Spleen (tissue), 11 donors: ENCODE results near the gene RAB29. TPM values are rescaled to one million over a fixed set of nuclear protein-coding genes. Genes with fewer than 3 reads are reported as not detected.

ENCODE experiments used
- DNase-seq: peaks from one replicate; pipeline ENCODE4 v3.0.0-alpha.2; 2020
- H3K27ac ChIP-seq, 8 donors: fragments of 200-600 bp; sonication (generic) in 7 of 8; 1 replicate in 4 of 8; 2 replicates in 4 of 8; pipeline versions ENCODE4 v1.5.0 to v1.8.0; 2016 to 2021; ENCODE audit warnings: inconsistent platforms in 4 of 8, mild to moderate bottlenecking in 4 of 8, moderate library complexity in 1 of 8
- H3K27me3 ChIP-seq, 7 donors: fragments of 200-600 bp; sonication (generic) in 6 of 7; replicated peaks in 1 of 7; 1 replicate in 4 of 7; 2 replicates in 3 of 7; pipeline versions ENCODE4 v1.5.0 to v1.8.0; 2016 to 2021; ENCODE audit warnings: inconsistent platforms in 3 of 7, mild to moderate bottlenecking in 1 of 7
- H3K36me3 ChIP-seq, 6 donors: fragments of 200-600 bp; sonication (generic) in 5 of 6; 1 replicate in 4 of 6; 2 replicates in 2 of 6; pipeline versions ENCODE4 v1.5.0 to v1.8.0; 2016 to 2021; ENCODE audit warnings: inconsistent platforms in 2 of 6
- H3K4me1 ChIP-seq, 6 donors: fragments of 200-600 bp; sonication (generic) in 5 of 6; 1 replicate in 3 of 6; 2 replicates in 3 of 6; pipeline versions ENCODE4 v1.5.0 to v1.8.0; 2016 to 2021; ENCODE audit warnings: inconsistent platforms in 3 of 6
- H3K4me3 ChIP-seq, 8 donors: fragments of 200-600 bp; sonication (generic) in 7 of 8; 1 replicate in 4 of 8; 2 replicates in 4 of 8; pipeline versions ENCODE4 v1.5.0 to v1.8.0; 2016 to 2021; ENCODE audit warnings: inconsistent platforms in 4 of 8, mild to moderate bottlenecking in 4 of 8, moderate library complexity in 2 of 8
- H3K9me3 ChIP-seq, 8 donors: fragments of 200-600 bp; sonication (generic) in 7 of 8; 1 replicate in 4 of 8; 2 replicates in 4 of 8; pipeline versions ENCODE4 v1.5.0 to v1.8.0; 2016 to 2021; ENCODE audit warnings: inconsistent platforms in 4 of 8
- POLR2A ChIP-seq, 3 donors: fragments of 450-650 bp; IDR thresholded peaks; one replicate each; pipeline ENCODE4 v1.5.1; 2017; ENCODE audit warnings: antibody characterized with exemption in 3 of 3, mild to moderate bottlenecking in 1 of 3
- POLR2AphosphoS5 ChIP-seq, 3 donors: sonication (generic); formaldehyde crosslinking; IDR thresholded peaks; one replicate each; pipeline ENCODE4 v1.5.1; 2017; ENCODE audit warnings: antibody characterized with exemption in 3 of 3
- WGBS, 5 donors: extraction: QIAGEN DNeasy Blood & Tissue Kit in 3 of 5; methylation state at CpG; one replicate each; pipeline versions ENCODE4 v1.1.5 to v1.1.7; 2013 to 2018; 5-methylcytosine and 5-hydroxymethylcytosine counted together
- intact Hi-C: fragments of 100-400 bp; cut with DNase I; formaldehyde crosslinking; loops from one replicate; pipeline ENCODE4 v1.15.0; 2023; ENCODE audit warnings: low total_unique reads
- polyA plus RNA-seq, 3 donors: library from polyadenylated mRNA; stranded (reverse); fragments of 200-250 nt; gene quantifications; one replicate each; pipeline ENCODE4 v1.2.1, GENCODE V29; 2013
- total RNA-seq, 7 donors: library from RNA; depleted of rRNA in 3 of 7; stranded (reverse); fragments of >200 nt in 3 of 7; fragmentation: NEBNext Ultra II Directional in 4 of 7; extraction: Animal tissue kit (Norgen Biotek cat#: 25700) in 4 of 7; gene quantifications; one replicate each; pipeline versions ENCODE4 v1.1.0 to v1.2.1, GENCODE V29; 2016 to 2021
- TF ChIP-seq, protein P1 (sequence below), 11 experiments: fragments of 200-600 bp in 7 of 11; fragments of 450-650 bp in 4 of 11; sonication (generic) in 4 of 11; IDR thresholded peaks in 8 of 11; conservative IDR thresholded peaks in 3 of 11; 1 replicate in 7 of 11; 2 replicates in 4 of 11; pipeline versions ENCODE4 v1.4.0 to v1.8.0; 2016 to 2021; ENCODE audit warnings: antibody characterized with exemption in 11 of 11, inconsistent platforms in 4 of 11, mild to moderate bottlenecking in 1 of 11
- donor health status: healthy with polysubstance abuse.
- donor health status: DM: no; HTN: no; CAD: no; lungs with moderate emphysema.
- donor health status: DM: no; HTN: no; CAD: no.
- donor health status: Bipolar disorder and iron deficiency.
- donor health status: healthy.
- donor health status: DM: no; HTN: no; CAD: no.
- donor health status: DM: yes; HTN: yes; CAD: no.

Gene RAB29
- total and polyA plus RNA-seq, 10 donors = 16.6 to 49.7 (median 38.5) TPM

DNA sequence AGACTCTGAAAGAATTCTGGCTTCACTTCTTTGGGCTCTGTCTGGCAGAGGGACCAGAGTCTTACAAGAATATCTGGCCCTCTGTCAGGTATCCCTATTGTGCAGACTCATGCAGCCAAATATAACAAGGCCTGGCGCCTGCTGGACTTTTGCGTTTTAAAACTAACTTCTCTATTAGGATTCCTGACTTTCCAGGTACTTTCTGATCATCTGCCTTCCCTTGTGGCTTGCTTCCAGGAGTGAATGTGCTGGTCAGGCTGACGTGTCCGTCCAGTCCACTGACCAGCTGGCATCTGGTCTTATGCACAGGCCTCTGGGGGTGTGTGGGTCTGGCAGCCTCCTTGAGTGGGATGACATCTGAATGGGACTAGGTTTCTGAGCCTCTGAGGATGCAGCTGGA, 8.6 kb upstream of the RAB29 start:
- intact Hi-C loops = no loop called here
- no peak for DNase-seq
- Histone ChIP-seq H3K27ac (no peak overlapping the region), H3K27me3 (no peaks in the 10 kb centered on the region), H3K9me3 (no peaks in the 10 kb centered on the region), H3K36me3 (no peaks in the 10 kb centered on the region), H3K4me3 (no peak overlapping the region), H3K4me1 (no peaks in the 10 kb centered on the region)
- WGBS, 5 donors = 97 to 99% (median 97%) methylated on average over 4 of the region's 4 CpGs
- TF ChIP-seq POLR2AphosphoS5 (IDR thresholded peaks at IDR 0.05) = no peak
- TF ChIP-seq POLR2A (IDR thresholded peaks at IDR 0.05) = no peak
- TF ChIP-seq, protein P1, sequence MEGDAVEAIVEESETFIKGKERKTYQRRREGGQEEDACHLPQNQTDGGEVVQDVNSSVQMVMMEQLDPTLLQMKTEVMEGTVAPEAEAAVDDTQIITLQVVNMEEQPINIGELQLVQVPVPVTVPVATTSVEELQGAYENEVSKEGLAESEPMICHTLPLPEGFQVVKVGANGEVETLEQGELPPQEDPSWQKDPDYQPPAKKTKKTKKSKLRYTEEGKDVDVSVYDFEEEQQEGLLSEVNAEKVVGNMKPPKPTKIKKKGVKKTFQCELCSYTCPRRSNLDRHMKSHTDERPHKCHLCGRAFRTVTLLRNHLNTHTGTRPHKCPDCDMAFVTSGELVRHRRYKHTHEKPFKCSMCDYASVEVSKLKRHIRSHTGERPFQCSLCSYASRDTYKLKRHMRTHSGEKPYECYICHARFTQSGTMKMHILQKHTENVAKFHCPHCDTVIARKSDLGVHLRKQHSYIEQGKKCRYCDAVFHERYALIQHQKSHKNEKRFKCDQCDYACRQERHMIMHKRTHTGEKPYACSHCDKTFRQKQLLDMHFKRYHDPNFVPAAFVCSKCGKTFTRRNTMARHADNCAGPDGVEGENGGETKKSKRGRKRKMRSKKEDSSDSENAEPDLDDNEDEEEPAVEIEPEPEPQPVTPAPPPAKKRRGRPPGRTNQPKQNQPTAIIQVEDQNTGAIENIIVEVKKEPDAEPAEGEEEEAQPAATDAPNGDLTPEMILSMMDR (IDR thresholded peaks at IDR 0.05 in 8 of 11, conservative IDR thresholded peaks at IDR 0.05 in 3 of 11) = no peak

DNA sequence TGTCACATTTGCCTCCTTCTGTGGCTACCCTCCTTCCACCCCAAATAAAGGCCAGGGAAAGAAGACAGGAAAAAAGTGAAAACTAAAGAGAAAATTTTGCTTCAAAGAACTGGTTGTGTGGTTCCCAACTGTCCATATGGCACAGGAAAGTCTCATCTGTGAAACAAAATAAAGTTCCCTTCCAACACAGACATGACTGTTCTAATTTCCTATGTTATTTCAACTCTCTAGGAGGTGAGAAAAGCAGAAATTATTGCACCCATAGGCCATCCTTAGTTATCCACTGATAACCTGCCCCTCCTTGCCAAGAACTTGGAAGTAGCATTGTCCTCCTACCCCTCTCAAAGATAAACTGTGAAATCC, 8.1 kb upstream of the RAB29 start:
- Histone ChIP-seq H3K9me3 (no peaks in the 10 kb centered on the region), H3K4me3 (no peak overlapping the region), H3K36me3 (no peaks in the 10 kb centered on the region), H3K4me1 (peaks cover 0 to 3% (median under 1%) of the 10 kb centered on the region in 6 donors), H3K27me3 (no peaks in the 10 kb centered on the region), H3K27ac (no peak overlapping the region)
- DNase-seq = no peak
- intact Hi-C loops = no loop called here
- TF ChIP-seq, protein P1 (IDR thresholded peaks at IDR 0.05 in 8 of 11, conservative IDR thresholded peaks at IDR 0.05 in 3 of 11) = no peak
- no peak for TF ChIP-seq POLR2AphosphoS5 (IDR thresholded peaks at IDR 0.05)
- TF ChIP-seq POLR2A (IDR thresholded peaks at IDR 0.05) = no peak

DNA sequence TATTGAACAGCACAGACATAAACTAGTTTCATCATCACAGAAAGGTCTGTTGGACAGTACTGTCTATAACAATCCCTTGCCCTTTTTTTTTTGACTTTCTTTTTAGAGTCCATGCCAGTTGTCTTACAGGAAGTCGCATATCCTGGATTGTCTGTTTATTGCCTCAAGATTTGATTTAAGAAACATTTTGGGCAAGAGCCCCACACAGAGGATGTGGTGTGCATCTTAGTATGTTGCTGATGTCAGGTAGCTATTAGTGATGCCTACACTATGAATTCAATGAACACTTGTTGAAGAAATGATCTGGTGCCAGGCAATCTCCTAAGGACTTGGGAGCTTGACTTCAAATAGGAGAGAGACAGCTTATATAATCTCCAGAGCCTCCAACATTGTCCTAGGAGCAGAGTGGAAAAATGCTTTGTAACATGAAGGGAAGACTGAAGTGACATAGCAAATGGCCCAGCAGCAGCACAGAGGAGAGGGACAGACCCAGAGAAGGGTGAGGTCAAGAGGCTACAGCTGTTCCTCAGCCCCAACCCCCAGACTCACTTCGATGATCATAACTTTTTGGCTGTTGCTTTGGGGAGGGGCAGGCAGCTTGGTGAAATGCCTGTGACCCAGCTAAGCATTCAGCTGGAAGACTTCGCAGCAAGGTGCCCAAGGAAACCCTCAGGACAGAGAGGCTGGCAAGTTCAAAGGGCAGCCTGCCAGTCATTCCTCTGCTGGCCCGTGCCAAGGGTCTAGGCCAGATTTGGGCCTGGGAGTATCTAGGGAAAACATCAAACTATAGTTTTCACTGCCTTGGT, 7.5 kb upstream of the RAB29 start:
- intact Hi-C loops = no loop called here
- Histone ChIP-seq H3K27ac (no peak overlapping the region), H3K4me3 (no peak overlapping the region), H3K36me3 (no peaks in the 10 kb centered on the region), H3K27me3 (no peaks in the 10 kb centered on the region), H3K9me3 (no peaks in the 10 kb centered on the region), H3K4me1 (peaks cover 0 to 9% (median 6%) of the 10 kb centered on the region in 6 donors)
- WGBS, 5 donors = 61 to 76% (median 65%) methylated on average over 4 of the region's 4 CpGs
- TF ChIP-seq, protein P1 (IDR thresholded peaks at IDR 0.05 in 8 of 11, conservative IDR thresholded peaks at IDR 0.05 in 3 of 11) = no peak
- TF ChIP-seq POLR2A (IDR thresholded peaks at IDR 0.05) (no peak), POLR2AphosphoS5 (IDR thresholded peaks at IDR 0.05) (no peak)
- DNase-seq = no peak

DNA sequence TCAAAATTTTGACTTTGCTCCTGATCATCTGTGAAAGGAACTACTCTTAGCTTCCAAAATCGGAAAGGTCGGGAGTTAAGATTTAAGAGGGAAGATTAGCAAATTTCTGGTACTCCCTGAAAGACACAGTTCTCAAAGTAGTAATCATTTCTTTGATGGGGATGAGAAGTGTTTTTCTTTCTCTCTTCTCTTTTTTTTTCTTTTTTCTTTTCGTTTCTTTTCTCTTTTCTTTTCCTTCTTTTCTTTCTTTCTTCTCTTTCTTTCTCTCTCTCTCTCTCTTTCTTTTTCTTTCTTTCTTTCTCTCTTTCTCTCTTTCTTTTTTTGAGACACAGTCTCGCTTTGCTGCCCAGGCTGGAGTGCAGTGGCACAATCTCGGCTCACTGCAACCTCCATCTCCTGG, 5.1 kb upstream of the RAB29 start:
- H3K4me1 ChIP-seq = peaks cover 0 to 22% (median 16%) of the 10 kb centered on the region in 6 donors
- no peaks in the 10 kb centered on the region for H3K27me3 ChIP-seq
- WGBS, 5 donors = 89 to 94% (median 91%) methylated on average over 5 of the region's 5 CpGs
- no peak for DNase-seq
- H3K27ac ChIP-seq = no peak overlapping the region
- no peak overlapping the region for H3K4me3 ChIP-seq
- no peaks in the 10 kb centered on the region for H3K9me3 ChIP-seq
- intact Hi-C loops = no loop called here
- H3K36me3 ChIP-seq = no peaks in the 10 kb centered on the region
- TF ChIP-seq POLR2AphosphoS5 (IDR thresholded peaks at IDR 0.05) = no peak
- no peak for TF ChIP-seq POLR2A (IDR thresholded peaks at IDR 0.05)
- TF ChIP-seq, protein P1 (IDR thresholded peaks at IDR 0.05 in 8 of 11, conservative IDR thresholded peaks at IDR 0.05 in 3 of 11) = no peak
